K562 (cell line): Measurements from ENCODE around the gene YJEFN3. TPM values are rescaled to one million over a fixed set of nuclear protein-coding genes. Genes with fewer than 3 reads are reported as not detected.

ENCODE experiments used
- ATAC-seq: fragments of 200-7000 bp; cut with Tn5 transposase; 3 replicates; pipeline ENCODE4 v1.9.1; 2020; ENCODE audit warnings: moderate library complexity
- BruUV-seq: library from RNA; stranded (reverse); fragments of 400-500 nt; replicated peaks from 2 replicates; lab custom pipeline; 2021; lab: Mats Ljungman, UMichigan
- CTCF ChIA-PET: fragments of 300-600 bp; formaldehyde crosslinking; extraction: SDS; loops from one replicate; lab custom pipeline; 2021; ENCODE audit warnings: low intra/inter-chr PET ratio; lab: Yijun Ruan, JAX
- POLR2A ChIA-PET: fragments of 300-600, 350-650 bp; sonication (Branson Sonifier 250); formaldehyde crosslinking; extraction: SDS; loops from one replicate; lab custom pipeline; 2021; ENCODE audit warnings: antibody characterized with exemption, inconsistent platforms; lab: Yijun Ruan, JAX
- DNase-seq, 4 experiments: peaks; one replicate each; pipeline versions ENCODE4 v3.0.0 to v3.0.0-alpha.2; 2011 to 2018; ENCODE audit warnings: low spot score in 3 of 4, mixed read lengths in 3 of 4; ENCODE audit errors: extremely low read depth in 1 of 4
- FAIRE-seq: peaks from 2 replicates; lab custom pipeline; 2011; peaks lifted over from hg19 to GRCh38; lab: Jason Lieb, UNC
- H2AFZ ChIP-seq: 2 replicates; pipeline ENCODE4 v1.6.0; 2011; ENCODE audit warnings: low read depth, low read length, control low read depth, inconsistent platforms
- H3K27ac ChIP-seq: fragments of 200-600 bp; 3 replicates; pipeline ENCODE4 v1.8.0; 2011; ENCODE audit warnings: low read depth, mild to moderate bottlenecking, control low read depth, inconsistent platforms, low read length, moderate library complexity, mixed read lengths; ENCODE audit errors: extremely low read depth
- H3K27me3 ChIP-seq, 2 experiments: fragments of 300-600 bp in 1 of 2; 2 replicates in 1 of 2; 3 replicates in 1 of 2; pipeline versions ENCODE4 v1.6.0 to v1.8.0; 2011; ENCODE audit warnings: inconsistent platforms in 2 of 2, low read length in 2 of 2, mild to moderate bottlenecking in 1 of 2, mixed read lengths in 1 of 2, moderate library complexity in 1 of 2; ENCODE audit not compliant: control insufficient read depth in 2 of 2, insufficient read depth in 2 of 2
- H3K36me3 ChIP-seq: fragments of 300-600 bp; 3 replicates; pipeline ENCODE4 v1.8.0; 2011; ENCODE audit warnings: mild to moderate bottlenecking, low read length, inconsistent platforms; ENCODE audit not compliant: control insufficient read depth, insufficient read depth
- H3K4me1 ChIP-seq, 2 experiments: fragments of 200-600 bp in 1 of 2; replicated peaks in 1 of 2; 2 replicates in 1 of 2; 3 replicates in 1 of 2; pipeline versions ENCODE4 v1.5.1 to v1.8.0; 2011; ENCODE audit warnings: inconsistent platforms in 2 of 2, low read length in 2 of 2, mild to moderate bottlenecking in 1 of 2, mixed read lengths in 1 of 2, moderate library complexity in 1 of 2; ENCODE audit not compliant: control insufficient read depth in 2 of 2, insufficient read depth in 2 of 2
- H3K4me2 ChIP-seq: 2 replicates; pipeline ENCODE4 v1.6.1; 2011; ENCODE audit warnings: low read length, control low read depth, inconsistent platforms, mixed read lengths; ENCODE audit not compliant: insufficient read depth
- H3K4me3 ChIP-seq: fragments of 200-600 bp; sonication (generic), shearing (Covaris generic); 2 replicates; pipeline ENCODE4 v1.5.1; 2016; ENCODE audit warnings: control low read depth, inconsistent platforms
- H3K79me2 ChIP-seq: fragments of 200-600 bp; 3 replicates; pipeline ENCODE4 v1.8.0; 2011; ENCODE audit warnings: low read length, inconsistent platforms; ENCODE audit not compliant: control insufficient read depth, insufficient read depth
- H3K9ac ChIP-seq, 2 experiments: 2 replicates each; pipeline versions ENCODE4 v1.6.0 to v1.6.1; 2011; ENCODE audit warnings: low read depth in 2 of 2, low read length in 2 of 2, control low read depth in 1 of 2, inconsistent platforms in 1 of 2, mild to moderate bottlenecking in 1 of 2, mixed read lengths in 1 of 2; ENCODE audit not compliant: insufficient read depth in 1 of 2
- H3K9me1 ChIP-seq: one replicate; pipeline ENCODE4 v1.6.0; 2011; ENCODE audit warnings: inconsistent platforms, mild to moderate bottlenecking, low read length, moderate library complexity; ENCODE audit not compliant: control insufficient read depth, insufficient read depth
- H3K9me3 ChIP-seq: replicated peaks from 2 replicates; pipeline ENCODE4 v1.5.1; 2011; ENCODE audit warnings: low read depth, low read length, inconsistent platforms; ENCODE audit not compliant: control insufficient read depth, insufficient read depth
- H4K20me1 ChIP-seq: replicated peaks from 2 replicates; pipeline ENCODE4 v1.6.1; 2011; ENCODE audit warnings: low read length, inconsistent platforms, mixed read lengths; ENCODE audit not compliant: control insufficient read depth, insufficient read depth
- ATF1 ChIP-seq, 2 experiments: fragments of 450-650 bp in 1 of 2; IDR thresholded peaks; 2 replicates each; pipeline ENCODE4 v1.6.1; 2016; ENCODE audit warnings: missing compliant biosample characterization in 1 of 2, missing genetic modification characterization in 1 of 2
- DPF2 ChIP-seq: fragments of 450-650 bp; IDR thresholded peaks from 2 replicates; pipeline ENCODE4 v1.6.1; 2016
- FOXA3 ChIP-seq, 2 experiments: fragments of 450-650 bp in 1 of 2; sonication (generic) in 1 of 2; formaldehyde crosslinking; IDR thresholded peaks in 1 of 2; conservative IDR thresholded peaks in 1 of 2; 2 replicates each; pipeline versions ENCODE4 v1.4.0 to v1.8.0; 2020 to 2022; ENCODE audit warnings: mild to moderate bottlenecking in 2 of 2, missing genetic modification reagents in 1 of 2
- GATA2 ChIP-seq: sonication (generic); formaldehyde crosslinking; IDR thresholded peaks from 2 replicates; pipeline ENCODE4 v1.4.0; 2020; ENCODE audit warnings: mild to moderate bottlenecking, missing genetic modification reagents
- GTF2F1 ChIP-seq: IDR thresholded peaks from 2 replicates; pipeline ENCODE4 v1.6.1; 2011; ENCODE audit warnings: low read depth, low read length, improper control_type of control experiment
- HIVEP1 ChIP-seq: fragments of 250-450 bp; sonication (Bioruptor Pico); IDR thresholded peaks from 2 replicates; pipeline ENCODE4 v1.4.0; 2020; ENCODE audit warnings: mild to moderate bottlenecking
- HSF4 ChIP-seq: fragments of 250-450 bp; sonication (Bioruptor Pico); IDR thresholded peaks from 2 replicates; pipeline ENCODE4 v2.1.2; 2022; ENCODE audit warnings: mild to moderate bottlenecking, moderate library complexity, borderline replicate concordance
- JUND ChIP-seq, 2 experiments: IDR thresholded peaks; 2 replicates in 1 of 2; 3 replicates in 1 of 2; pipeline ENCODE4 v1.6.1; 2011; ENCODE audit warnings: borderline replicate concordance in 2 of 2, low read depth in 2 of 2, low read length in 2 of 2, improper control_type of control experiment in 1 of 2, missing biosample characterization in 1 of 2, missing genetic modification characterization in 1 of 2, missing genetic modification reagents in 1 of 2
- MYBL2 ChIP-seq, 2 experiments: fragments of 450-650 bp in 1 of 2; sonication (generic) in 1 of 2; formaldehyde crosslinking in 1 of 2; IDR thresholded peaks; 2 replicates each; pipeline versions ENCODE4 v1.6.1 to v1.8.1; 2017 to 2022; ENCODE audit warnings: borderline replicate concordance in 1 of 2, inconsistent platforms in 1 of 2, low read depth in 1 of 2, mild to moderate bottlenecking in 1 of 2, missing genetic modification reagents in 1 of 2, moderate library complexity in 1 of 2
- NONO ChIP-seq, 2 experiments: fragments of 200-400 bp in 1 of 2; fragments of 450-650 bp in 1 of 2; formaldehyde crosslinking in 1 of 2; IDR thresholded peaks; 2 replicates each; pipeline ENCODE4 v1.6.1; 2017; ENCODE audit warnings: low read depth in 2 of 2, mild to moderate bottlenecking in 2 of 2, moderate library complexity in 2 of 2, low read length in 1 of 2
- RBFOX2 ChIP-seq: fragments of 200-400 bp; formaldehyde crosslinking; IDR thresholded peaks from 2 replicates; pipeline ENCODE4 v1.6.1; 2017; ENCODE audit warnings: low read depth, mild to moderate bottlenecking, low read length, moderate library complexity
- SMARCE1 ChIP-seq: fragments of 450-650 bp; IDR thresholded peaks from 2 replicates; pipeline ENCODE4 v1.7.1; 2016; ENCODE audit warnings: mild to moderate bottlenecking
- SP2 ChIP-seq: IDR thresholded peaks from 2 replicates; pipeline ENCODE4 v1.6.1; 2011; ENCODE audit warnings: mild to moderate bottlenecking, low read depth, low read length, moderate library complexity; ENCODE audit not compliant: poor library complexity, severe bottlenecking; ENCODE audit errors: extremely low read depth
- WGBS: fragments of 100-300 bp; shearing (Covaris generic); methylation state at CpG from one replicate; pipeline ENCODE4 v1.1.6; 2016; ENCODE audit warnings: low coverage, mixed read lengths; ENCODE audit not compliant: insufficient coverage; ENCODE audit errors: missing lambda C conversion rate; 5-methylcytosine and 5-hydroxymethylcytosine counted together
- in situ Hi-C: fragments of 300-500 bp; cut with MboI; formaldehyde crosslinking; loops from 4 replicates; pipeline ENCODE4 v1.15.0; 2018; ENCODE audit warnings: inconsistent platforms, mixed read lengths
- intact Hi-C: fragments of 100-400 bp; cut with micrococcal nuclease; formaldehyde crosslinking; loops from 2 replicates; pipeline ENCODE4 v1.14.2; 2022
- polyA plus RNA-seq, 8 experiments: library from polyadenylated mRNA; depleted of rRNA in 4 of 8; stranded (reverse) in 5 of 8; unstranded in 3 of 8; fragments of >200 nt; fragmentation: Nextera tagmentation in 2 of 8; fragmentation: Illumina TruSeq in 1 of 8; extraction: Ambion mirVana in 2 of 8; extraction: Trizol in 1 of 8; gene quantifications; 2 replicates each; pipeline versions ENCODE4 v1.2.1 to v1.2.3, GENCODE V29; 2011 to 2014; ENCODE audit warnings: inconsistent platforms in 1 of 8, missing spikeins in 1 of 8
- total RNA-seq, 7 experiments: library from RNA; depleted of rRNA in 6 of 7; stranded (reverse); fragments of >200 nt in 6 of 7; fragmentation: Illumina TruSeq in 2 of 7; extraction: Trizol in 2 of 7; gene quantifications; 2 replicates each; pipeline versions ENCODE4 v1.2.1 to v1.2.3, GENCODE V29; 2011 to 2021; ENCODE audit warnings: low replicate concordance in 1 of 7
- TF ChIP-seq, protein P1 (sequence below): fragments of 250-450 bp; sonication (Bioruptor Pico); IDR thresholded peaks from 2 replicates; pipeline ENCODE4 v1.8.0; 2021; ENCODE audit warnings: moderate library complexity, mild to moderate bottlenecking, inconsistent platforms
- TF ChIP-seq, protein P2 (sequence below): sonication (generic); formaldehyde crosslinking; IDR thresholded peaks from 2 replicates; pipeline ENCODE4 v1.8.1; 2023; ENCODE audit warnings: mild to moderate bottlenecking, missing genetic modification reagents

The YJEFN3 gene
- total and polyA plus RNA-seq, 9 of the 15 experiments (the other 6 are each of a cell fraction or from before 2014, with no cell fraction given): 0.04 to 5.8 (median 1.3) TPM; not detected in 1

DNA sequence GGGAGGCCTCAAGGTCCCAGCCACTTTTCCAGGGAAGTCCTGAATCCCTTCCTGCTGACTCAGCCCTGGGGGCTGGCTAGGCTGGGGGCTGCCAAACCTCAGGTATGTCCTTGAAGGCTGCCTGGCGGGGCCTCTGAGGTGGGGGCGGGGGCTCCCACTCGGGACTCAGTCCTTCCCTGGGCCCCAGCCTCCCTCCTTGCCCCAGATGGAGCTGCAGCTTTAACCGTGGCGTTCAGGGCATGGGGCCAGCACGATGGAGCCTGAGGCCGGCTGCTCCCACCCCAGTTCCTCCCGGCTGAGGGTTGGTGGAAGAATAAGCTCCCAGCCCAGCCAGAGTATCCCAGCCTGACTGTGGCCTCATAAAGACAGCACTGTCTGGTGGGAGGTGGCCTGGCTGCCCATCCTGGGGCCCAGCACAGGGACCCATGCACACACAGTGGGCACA, 21.8 kb downstream of the YJEFN3 start:
- no peak overlapping the region for H3K27ac ChIP-seq
- no peak overlapping the region for H3K4me3 ChIP-seq
- H3K9ac ChIP-seq: no peak overlapping the region
- CTCF ChIA-PET: no interaction called here
- DNase-seq (no peak), ATAC-seq (no peak), FAIRE-seq (no peak)
- TF ChIP-seq SMARCE1 (no peak), GTF2F1 (no peak), SP2 (no peak), NONO (IDR thresholded peaks at IDR 0.05; ENCODE audit: low read depth in 2 of 2, low read length in 1 of 2) (no peak), JUND (IDR thresholded peaks at IDR 0.05; ENCODE audit: borderline replicate concordance, low read depth, low read length) (no peak), JUND (tag; IDR thresholded peaks at IDR 0.05; ENCODE audit: borderline replicate concordance, low read depth, low read length) (no peak), RBFOX2 (no peak), GATA2 (CRISPR knock-in tag) (no peak), MYBL2 (IDR thresholded peaks at IDR 0.05; ENCODE audit: low read depth) (no peak), MYBL2 (CRISPR knock-in tag; IDR thresholded peaks at IDR 0.05; ENCODE audit: borderline replicate concordance) (no peak), ATF1 (CRISPR knock-in tag; IDR thresholded peaks at IDR 0.05) (no peak), ATF1 (tag; IDR thresholded peaks at IDR 0.05) (no peak), HSF4 (no peak), HIVEP1 (CRISPR knock-in tag) (no peak), FOXA3 (CRISPR knock-in tag; conservative IDR thresholded peaks at IDR 0.05 in 1 of 2, IDR thresholded peaks at IDR 0.05 in 1 of 2) (no peak), DPF2 (no peak)
- TF ChIP-seq, protein P1, sequence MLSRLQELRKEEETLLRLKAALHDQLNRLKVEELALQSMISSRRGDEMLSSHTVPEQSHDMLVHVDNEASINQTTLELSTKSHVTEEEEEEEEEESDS (CRISPR knock-in tag): no peak
- TF ChIP-seq, protein P2, sequence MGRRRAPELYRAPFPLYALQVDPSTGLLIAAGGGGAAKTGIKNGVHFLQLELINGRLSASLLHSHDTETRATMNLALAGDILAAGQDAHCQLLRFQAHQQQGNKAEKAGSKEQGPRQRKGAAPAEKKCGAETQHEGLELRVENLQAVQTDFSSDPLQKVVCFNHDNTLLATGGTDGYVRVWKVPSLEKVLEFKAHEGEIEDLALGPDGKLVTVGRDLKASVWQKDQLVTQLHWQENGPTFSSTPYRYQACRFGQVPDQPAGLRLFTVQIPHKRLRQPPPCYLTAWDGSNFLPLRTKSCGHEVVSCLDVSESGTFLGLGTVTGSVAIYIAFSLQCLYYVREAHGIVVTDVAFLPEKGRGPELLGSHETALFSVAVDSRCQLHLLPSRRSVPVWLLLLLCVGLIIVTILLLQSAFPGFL (CRISPR knock-in tag): no peak
- no peaks in the 10 kb centered on the region for H3K36me3 ChIP-seq
- H3K9me3 ChIP-seq: no peaks in the 10 kb centered on the region
- WGBS: 2% methylated on average over 4 of the region's 8 CpGs
- peaks cover 0 to 41% of the 10 kb centered on the region in 2 experiments; a peak in 2 of 5 replicates for H3K4me1 ChIP-seq
- intact Hi-C loops: loop anchor here (5.0 kb wide), 1 partner anchor 92 kb away; the partner anchor contains the start of gene GMIP
- H3K9me1 ChIP-seq: no peaks in the 10 kb centered on the region
- no peak overlapping the region for H3K4me2 ChIP-seq
- no peaks in the 10 kb centered on the region for H3K79me2 ChIP-seq
- no peak overlapping the region for H2AFZ ChIP-seq
- H4K20me1 ChIP-seq: 0 out of 2 replicates have a peak, but pooled peaks cover 5% of the 10 kb centered on the region
- peaks cover 5 to 48% of the 10 kb centered on the region in 2 experiments for H3K27me3 ChIP-seq
- POLR2A ChIA-PET: interaction anchor here (1.2 to 1.9 kb wide), 2 partner anchors 20 to 69 kb away, joined by 3 to 7 read pairs; no protein-coding TSS in a partner anchor
- no TSS peak for BruUV-seq
- in situ Hi-C loops: loop anchor here (10.0 kb wide), 1 partner anchor 404 kb away; no protein-coding TSS in a partner anchor
